GM13976 (cell line): Measurements from ENCODE around the gene NBEAL2.

ENCODE experiments used
- DNase-seq: peaks from one replicate; pipeline ENCODE4 v3.0.0; 2012; ENCODE audit warnings: low spot score
- in situ Hi-C: fragments of 300-500 bp; cut with MboI; formaldehyde crosslinking; loops from one replicate; pipeline ENCODE4 v1.12.0; 2022; ENCODE audit warnings: low sequenced_read_pairs, mixed read lengths, inconsistent platforms; ENCODE audit not compliant: unreplicated experiment
- TF ChIP-seq, protein P1 (sequence below): IDR thresholded peaks from 2 replicates; pipeline ENCODE4 v1.5.1; 2012; ENCODE audit warnings: borderline replicate concordance, mild to moderate bottlenecking; ENCODE audit not compliant: insufficient read depth; ENCODE audit errors: extremely low read depth, missing control alignments, control extremely low read depth

Gene NBEAL2

DNA sequence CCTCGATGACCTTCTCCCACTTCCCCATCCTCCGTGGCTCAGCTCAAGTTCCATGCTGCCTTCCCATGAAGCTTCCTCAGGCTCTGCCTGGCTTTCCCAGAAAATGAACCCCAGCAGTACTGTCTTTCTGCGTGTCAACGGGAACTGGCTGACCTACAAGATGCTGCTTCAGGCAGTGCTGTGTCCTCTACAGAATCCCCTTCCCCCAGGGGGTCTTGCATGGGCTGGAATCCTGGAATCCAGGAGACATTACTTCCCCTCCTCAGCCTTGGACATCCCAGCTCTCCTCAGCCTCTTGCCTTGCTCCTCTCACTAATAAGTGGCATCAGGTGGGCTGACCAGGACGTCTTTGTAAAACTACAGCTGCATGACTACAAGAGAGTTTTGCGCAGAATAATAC, 8.3 kb upstream of the NBEAL2 start:
- in situ Hi-C loops, result no loop called here
- no peak for DNase-seq
- TF ChIP-seq, protein P1, sequence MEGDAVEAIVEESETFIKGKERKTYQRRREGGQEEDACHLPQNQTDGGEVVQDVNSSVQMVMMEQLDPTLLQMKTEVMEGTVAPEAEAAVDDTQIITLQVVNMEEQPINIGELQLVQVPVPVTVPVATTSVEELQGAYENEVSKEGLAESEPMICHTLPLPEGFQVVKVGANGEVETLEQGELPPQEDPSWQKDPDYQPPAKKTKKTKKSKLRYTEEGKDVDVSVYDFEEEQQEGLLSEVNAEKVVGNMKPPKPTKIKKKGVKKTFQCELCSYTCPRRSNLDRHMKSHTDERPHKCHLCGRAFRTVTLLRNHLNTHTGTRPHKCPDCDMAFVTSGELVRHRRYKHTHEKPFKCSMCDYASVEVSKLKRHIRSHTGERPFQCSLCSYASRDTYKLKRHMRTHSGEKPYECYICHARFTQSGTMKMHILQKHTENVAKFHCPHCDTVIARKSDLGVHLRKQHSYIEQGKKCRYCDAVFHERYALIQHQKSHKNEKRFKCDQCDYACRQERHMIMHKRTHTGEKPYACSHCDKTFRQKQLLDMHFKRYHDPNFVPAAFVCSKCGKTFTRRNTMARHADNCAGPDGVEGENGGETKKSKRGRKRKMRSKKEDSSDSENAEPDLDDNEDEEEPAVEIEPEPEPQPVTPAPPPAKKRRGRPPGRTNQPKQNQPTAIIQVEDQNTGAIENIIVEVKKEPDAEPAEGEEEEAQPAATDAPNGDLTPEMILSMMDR, result no peak

DNA sequence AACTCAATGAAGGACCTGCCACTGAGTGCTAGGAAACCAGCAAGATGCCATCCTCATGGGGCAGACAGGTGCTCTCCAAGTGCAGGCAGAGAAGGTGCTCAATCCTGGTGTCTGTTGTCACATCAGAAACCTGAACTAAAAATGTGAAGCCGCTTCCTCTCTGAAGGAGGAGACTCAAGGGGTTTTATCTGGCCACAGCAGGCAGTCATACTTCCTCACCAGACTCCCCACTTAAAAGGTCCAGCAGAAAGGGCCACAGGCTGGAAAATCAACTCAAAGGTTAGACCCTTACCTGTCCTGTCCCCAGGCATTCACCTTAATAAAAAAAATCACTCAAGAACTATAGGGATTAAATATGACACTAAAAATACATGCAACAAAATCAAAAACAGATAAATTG, 7.7 kb upstream of the NBEAL2 start:
- in situ Hi-C loops, result no loop called here
- DNase-seq, result no peak

DNA sequence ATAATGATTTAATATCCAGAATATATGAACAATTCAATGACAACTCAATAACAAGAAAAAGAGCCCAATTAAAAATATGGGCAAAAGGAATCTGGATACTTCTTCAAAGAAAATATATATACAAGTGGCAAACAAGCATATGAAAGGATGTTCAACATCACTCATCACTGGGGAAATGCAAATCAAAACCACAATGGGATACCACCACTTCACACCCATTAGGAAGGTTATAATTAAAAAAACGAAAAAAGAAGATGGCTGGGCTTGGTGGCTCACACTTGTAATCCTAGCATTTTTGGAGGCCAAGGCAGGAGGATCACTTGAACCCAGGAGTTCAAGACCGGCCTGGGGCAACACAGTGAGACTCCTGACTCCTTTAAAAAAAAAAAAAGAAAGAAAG, 7.1 kb upstream of the NBEAL2 start:
- no peak for DNase-seq
- TF ChIP-seq, protein P1, result no peak
- in situ Hi-C loops, result no loop called here

More for the DNA sequence above, 7.7 kb upstream of the NBEAL2 start:
- TF ChIP-seq, protein P1, result no peak

DNA sequence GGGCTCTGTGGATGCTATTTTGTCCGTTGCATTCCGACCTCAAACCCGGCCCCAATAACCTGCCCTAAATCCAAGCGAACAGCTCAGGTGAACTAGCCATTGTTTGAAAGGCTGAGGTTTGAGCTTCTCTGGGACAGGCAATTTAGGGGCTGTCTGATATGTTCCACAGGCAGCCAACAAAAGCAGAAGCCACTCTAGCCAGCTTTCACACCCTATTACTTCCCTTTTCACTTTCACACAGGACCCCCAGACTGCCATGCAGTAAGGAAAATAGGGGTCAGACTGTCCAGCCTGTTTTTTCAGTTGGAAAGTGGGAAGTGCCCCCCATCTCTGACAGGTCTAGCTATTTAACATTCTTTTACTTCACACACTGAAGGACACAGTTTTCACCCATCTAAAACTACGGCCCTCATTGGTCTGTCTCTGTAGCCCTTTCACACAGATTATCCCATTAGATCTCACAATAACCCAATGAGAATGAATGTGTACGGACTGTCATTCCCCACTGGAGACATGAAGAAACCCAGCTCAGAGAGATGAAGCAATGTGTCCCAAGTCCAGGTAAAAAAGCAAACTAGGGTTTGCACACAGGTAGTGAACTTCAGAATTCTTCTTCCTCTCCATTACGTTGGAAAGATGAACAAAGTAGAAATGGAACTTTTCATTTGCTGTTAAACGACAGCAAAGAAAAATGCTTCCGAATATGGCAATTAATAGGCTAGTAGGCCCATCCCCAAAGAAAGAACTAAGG, 4.9 kb upstream of the NBEAL2 start:
- in situ Hi-C loops, result no loop called here
- DNase-seq, result no peak
- TF ChIP-seq, protein P1, result no peak

DNA sequence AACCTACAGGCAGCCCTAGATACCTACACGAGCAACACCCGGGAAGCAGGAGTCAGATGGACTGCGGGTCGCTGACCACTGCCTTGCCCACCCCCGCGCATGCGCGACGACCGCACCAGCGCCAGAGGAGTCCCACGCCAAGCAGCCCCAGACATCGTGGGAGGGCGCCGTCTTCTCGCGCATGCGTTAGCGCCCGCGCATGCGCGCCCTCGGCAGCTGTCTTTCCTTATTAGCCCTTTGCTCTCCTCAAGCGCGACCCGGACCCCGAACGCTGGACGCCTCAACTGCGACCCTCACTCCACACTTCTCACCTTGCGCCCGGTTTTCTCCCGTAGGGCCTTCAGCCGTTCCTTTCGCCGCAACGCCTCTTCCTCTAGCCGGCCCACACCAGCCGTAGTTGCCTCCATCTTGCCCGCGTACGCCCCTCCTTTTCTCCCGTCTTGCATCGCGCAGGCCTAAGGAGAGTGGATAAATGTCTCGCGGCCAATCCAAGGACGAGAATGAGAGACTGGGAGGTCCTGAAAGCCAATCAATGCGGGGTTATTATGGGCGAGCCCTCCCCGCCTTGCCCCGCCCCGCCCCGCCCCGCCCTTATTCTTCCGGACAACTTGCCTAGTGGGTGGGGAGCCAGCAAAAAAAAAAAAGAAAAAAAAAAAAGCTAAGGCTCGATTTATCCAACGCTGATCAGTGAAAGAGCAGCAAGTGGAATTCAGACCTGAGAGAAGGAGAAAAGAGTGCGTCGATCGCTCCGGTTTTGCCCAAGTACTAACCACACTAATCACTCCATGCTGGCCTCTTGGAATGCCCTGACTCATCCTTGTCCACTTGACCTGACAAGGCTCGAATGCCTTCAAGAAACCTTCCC, 2.9 kb upstream of the NBEAL2 start, which contains the start of gene CCDC12:
Gene CCDC12 (minus strand): TSS at position 420 of the 865 bp plus-strand sequence. CDS start 13 bp downstream, at position 407.
- TF ChIP-seq, protein P1, result no peak
- in situ Hi-C loops, result no loop called here

DNA sequence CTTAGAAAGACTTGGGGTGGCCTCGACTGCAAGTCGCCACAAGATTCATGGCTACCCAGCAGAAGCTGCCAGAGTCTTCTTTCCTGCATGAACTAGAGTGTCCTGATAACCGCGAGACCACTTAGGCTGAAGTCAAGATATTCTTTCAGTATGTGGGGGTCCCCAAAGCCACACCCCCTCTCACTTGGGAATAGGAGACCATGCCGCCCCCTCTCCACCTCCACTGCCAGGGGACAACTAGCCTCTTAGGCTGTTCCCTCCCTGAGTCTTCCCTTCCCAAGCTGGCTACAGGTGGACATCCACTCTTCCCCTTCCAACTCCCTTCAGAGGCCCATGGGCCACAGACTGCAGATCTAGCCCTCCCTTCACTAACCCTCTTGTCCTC, 1.7 kb upstream of the NBEAL2 start:
- TF ChIP-seq, protein P1, result no peak
- DNase-seq, result no peak
- in situ Hi-C loops, result no loop called here

More for the DNA sequence above, 2.9 kb upstream of the NBEAL2 start, which contains the start of gene CCDC12:
- DNase-seq, result peak; percentile 96
